GM12892 (cell line): Measurements from ENCODE around the gene ZNF892. TPM values are rescaled to one million over a fixed set of nuclear protein-coding genes. Genes with fewer than 3 reads are reported as not detected.

Experiments used
- DNase-seq: peaks from one replicate; pipeline ENCODE4 v3.0.0; 2011; ENCODE audit not compliant: insufficient read length
- FAIRE-seq: peaks from 2 replicates; lab custom pipeline; 2011; peaks lifted over from hg19 to GRCh38; lab: Jason Lieb, UNC
- POLR2A ChIP-seq: IDR thresholded peaks from 2 replicates; pipeline ENCODE4 v1.6.1; 2011; ENCODE audit warnings: low read depth, low read length, control low read depth
- POLR2AphosphoS5 ChIP-seq: IDR thresholded peaks from 2 replicates; pipeline ENCODE4 v1.6.1; 2011; ENCODE audit warnings: low read depth, low read length, control low read depth
- TAF1 ChIP-seq: IDR thresholded peaks from 2 replicates; pipeline ENCODE4 v1.6.1; 2011; ENCODE audit warnings: low read depth, mild to moderate bottlenecking, control low read depth, low read length, borderline replicate concordance
- polyA plus RNA-seq: library from polyadenylated mRNA; unstranded; fragments of >200 nt; gene quantifications from one replicate; pipeline ENCODE4 v1.2.1, GENCODE V29; 2012; ENCODE audit warnings: missing spikeins, inconsistent platforms; ENCODE audit not compliant: missing spikeins

The ZNF892 gene
- polyA plus RNA-seq = 1.4 TPM

DNA sequence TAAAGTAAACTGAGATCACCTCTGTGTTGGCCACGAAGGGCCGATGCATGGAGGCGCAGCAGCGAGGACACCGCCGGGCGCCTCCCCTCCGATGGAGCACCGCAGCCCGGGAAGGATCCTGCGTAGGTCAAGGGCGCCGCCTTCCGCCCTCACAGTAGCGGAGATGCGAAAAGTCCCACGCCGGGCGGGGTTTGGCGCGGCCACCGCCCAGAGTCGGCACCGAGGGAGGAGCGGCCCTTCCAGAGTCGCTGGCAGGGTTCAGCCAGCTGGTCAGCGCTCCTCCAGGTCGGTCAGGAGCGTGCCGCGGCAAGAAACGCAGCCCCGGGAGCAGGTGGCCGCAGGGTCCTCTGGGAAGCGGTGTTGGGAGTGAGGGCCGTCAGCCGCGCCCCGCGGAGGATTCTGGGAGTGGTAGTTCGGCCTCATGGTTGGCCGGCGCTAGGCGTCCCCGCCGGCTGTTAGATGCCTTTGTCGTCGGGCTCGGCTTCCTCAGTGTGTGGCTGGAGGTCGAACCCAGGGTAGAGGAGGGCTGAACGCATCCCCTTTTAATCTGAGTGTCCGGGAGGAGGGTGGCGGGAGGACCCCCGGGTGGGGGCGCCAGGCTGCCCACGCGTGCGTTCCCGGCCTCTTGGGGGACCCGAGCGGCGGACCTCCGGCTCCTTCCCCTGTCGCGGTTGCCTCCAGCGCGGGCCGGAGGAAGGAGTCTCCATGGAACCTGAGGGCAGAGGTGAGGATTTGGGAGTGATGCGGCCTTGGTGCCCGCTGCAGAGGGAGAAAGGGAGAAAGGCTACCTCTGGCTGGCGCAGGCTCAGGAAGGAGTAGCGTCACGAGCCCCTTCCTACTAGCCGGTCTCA is at the start of gene ZNF892:
ZNF892 (plus strand) TSS at position 411 of the 851 bp plus-strand sequence; CDS start at position 706, 295 bp downstream.
- FAIRE-seq (peak; percentile 81), DNase-seq (peak; percentile 92)
- TF ChIP-seq TAF1 (no peak), POLR2A (peak; percentile 60; the same call in 1 of the 2 replicates)

DNA sequence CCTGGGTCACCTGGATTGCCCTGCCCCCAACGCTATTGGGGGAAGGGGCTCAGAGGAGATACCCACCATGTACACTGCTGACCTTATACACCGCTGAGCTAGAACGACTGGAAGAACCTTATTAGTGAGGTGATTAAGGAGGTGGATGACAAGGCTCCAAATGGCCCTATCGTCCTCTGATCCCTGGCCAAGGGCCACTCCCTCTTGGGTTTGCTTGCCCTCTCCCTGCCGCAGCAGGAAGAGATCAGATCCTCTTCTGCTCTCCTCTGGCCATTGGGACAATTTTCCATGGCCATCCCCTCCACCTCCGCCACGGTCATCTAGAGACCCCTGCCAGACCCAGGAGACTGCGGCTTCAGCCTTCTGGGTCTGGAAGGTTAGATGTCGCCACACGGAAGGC is 48.9 kb upstream of the ZNF892 start:
- FAIRE-seq (no peak), DNase-seq (no peak)
- TF ChIP-seq POLR2AphosphoS5 (no peak), TAF1 (no peak)

DNA sequence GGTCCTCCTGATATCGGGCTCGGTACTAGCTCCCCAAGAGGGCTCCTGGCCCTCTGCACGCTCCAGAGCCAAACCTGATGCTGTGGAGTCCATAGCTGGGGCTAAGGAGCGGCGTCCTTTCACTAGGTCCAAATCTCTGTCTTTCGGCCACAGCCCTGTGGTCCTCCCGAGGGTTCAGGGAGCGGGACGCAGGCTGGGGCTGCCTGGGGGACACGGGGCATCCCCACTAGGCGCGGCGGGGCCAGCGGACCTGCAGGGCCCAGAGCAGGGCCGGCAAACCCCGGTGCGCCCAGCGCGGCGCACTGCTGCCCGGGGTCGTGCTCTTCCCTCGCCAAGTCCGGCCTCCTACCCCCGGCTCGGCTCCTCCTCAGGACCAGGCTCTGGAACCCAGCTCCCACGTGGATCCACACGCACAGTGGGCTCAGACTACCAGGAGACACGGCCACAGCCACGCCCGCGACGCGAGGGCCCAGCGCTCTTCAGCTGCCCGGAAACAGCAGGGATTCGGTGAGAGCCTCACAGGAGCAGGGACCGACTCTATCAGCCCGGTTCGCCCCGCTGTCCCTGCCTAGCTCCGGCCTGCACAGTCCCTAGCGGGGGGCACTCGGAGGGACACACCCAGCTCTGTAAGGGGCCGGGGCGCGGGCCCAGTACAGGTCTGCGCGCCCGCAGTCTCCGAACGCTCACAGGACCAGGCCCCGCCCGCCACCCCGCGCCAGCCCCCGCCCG is 48.3 kb upstream of the ZNF892 start:
- DNase-seq (peak; percentile 46), FAIRE-seq (no peak)
- TF ChIP-seq POLR2A (no peak), POLR2AphosphoS5 (no peak), TAF1 (no peak)

DNA sequence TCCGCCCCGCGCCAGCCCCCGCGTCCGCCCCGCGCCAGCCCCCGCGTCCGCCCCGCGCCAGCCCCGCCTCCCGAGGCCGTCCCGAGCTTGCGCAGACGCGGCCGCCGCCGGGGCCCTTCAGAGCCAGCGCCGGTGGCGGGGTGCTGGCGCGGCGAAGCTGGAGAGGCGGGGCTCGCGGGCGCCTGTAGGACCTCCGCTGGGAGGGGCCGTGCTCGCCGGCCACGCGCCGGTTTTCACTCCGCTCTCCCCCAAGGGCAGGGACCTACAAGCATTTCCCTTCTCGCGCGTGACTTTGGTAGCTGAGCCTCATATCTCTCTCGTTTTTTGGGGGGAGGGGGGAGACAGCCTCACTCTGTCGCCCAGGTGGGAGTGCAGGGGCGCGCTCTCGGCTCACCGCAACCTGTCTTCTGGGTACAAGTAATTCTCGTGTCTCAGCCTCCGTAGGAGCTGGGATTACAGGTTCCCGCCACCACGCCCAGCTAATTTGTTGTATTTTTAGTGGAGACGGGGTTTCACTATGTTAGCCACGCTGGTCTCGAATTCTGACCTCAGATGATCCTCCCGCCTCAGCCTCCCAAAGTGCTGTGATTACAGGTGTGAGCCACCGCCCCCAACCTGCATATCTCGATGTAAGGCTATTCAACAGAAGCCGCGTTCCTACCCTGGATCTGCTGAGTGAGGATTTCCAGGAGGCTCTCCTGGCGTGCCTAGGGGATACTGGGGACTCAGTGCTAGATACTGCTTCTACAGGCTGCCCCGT is 47.5 kb upstream of the ZNF892 start, which contains the start of gene ZNF514:
ZNF514 (minus strand) TSS at position 159 of the 760 bp plus-strand sequence. CDS start 6,595 bp downstream, outside the sequence.
- FAIRE-seq (no peak), DNase-seq (peak; percentile 74)
- TF ChIP-seq TAF1 (no peak), POLR2AphosphoS5 (no peak), POLR2A (no peak)

DNA sequence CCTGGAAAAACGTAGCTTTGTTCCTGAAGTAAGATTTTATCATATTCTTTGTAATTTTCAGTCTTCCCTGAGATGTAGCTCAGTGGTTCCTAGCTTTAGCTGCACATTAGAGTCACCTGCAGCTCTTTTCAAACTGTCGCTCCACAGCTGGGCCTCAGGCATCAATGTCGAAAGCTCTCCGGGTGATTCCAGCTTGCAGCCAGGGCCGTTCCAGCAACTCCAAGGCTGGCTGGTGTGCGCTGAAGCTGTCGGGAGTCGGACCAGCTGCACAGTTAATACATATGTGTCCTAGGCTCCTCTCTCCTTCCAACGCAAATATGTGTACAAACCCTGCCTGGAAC is 42.3 kb upstream of the ZNF892 start:
- no peak for DNase-seq
- TF ChIP-seq POLR2AphosphoS5 (no peak), POLR2A (no peak), TAF1 (no peak)
- FAIRE-seq = no peak

DNA sequence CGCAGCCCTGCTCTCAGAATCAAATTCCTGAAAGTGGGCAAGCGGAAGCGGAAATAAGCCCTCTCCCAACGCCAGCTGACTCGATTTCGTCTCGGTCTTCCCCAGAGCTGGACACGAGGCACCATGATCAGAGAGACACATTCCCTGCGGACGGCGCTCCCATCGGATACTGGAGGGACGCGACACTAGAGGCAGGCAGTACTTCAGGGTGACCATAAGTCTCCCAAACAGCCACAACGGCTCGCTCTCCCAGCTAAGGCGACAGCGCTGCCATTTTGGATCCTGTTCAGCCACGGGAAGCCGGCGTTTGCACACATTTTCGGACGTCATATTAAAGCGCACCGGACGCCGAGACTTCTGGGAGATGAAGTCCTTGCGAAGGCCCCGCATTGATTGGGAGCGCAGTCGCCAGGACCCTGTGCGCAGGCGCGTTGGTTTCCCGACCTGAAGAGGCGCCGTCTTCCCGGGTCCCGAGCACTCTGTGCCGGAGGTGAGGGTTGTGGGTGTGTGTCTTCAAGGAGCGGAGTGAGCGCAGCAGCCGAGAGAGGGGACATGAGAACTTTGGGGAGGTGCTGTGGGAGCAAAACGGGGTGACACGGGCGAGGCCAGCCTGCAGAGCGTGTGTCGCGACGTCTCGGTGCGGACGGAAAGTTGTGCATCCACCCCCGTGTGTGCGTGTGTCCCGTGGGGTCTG is 41.8 kb upstream of the ZNF892 start, which contains the start of gene ZNF2:
ZNF2 (plus strand) TSS at position 439 of the 694 bp plus-strand sequence. CDS start 10,418 bp downstream, outside the sequence.
- FAIRE-seq (peak; percentile 96), DNase-seq (peak; percentile 96)
- TF ChIP-seq POLR2AphosphoS5 (peak; percentile 94), POLR2A (peak; percentile 96), TAF1 (peak; percentile 97)

DNA sequence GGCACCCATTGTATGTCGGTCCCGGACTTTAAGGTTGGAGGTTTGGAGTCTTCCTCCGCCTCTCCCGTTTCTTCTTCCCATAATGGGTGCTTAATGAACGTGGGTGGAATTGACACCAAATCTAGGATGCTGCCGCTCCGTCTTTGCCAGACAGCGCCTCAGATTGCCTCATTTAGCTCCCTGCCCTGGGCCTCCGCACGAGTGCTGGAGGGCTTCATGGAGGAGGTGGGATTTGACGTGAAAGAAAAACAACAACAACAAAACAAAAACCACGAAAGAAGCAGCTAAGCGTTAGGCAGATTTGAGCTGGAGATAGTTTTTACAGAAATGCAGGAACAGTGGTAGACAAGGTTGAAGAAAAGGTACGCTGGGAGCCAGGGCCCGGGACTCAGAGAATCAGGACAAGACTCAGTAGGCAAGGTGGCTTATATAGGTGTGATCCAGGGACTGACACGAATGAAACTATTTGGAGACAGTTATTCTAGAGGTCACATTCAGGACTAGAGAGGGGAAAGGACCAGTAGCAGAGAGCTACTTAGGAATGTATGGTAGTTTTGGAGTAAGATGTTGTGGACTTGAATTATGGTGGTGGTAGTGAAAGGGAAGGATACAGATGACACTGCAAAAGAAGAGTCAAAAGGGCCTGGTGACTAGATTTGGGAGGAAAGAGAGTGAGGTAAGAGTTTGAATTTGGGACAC is 41.1 kb upstream of the ZNF892 start:
- no peak for TF ChIP-seq TAF1
- no peak for TF ChIP-seq POLR2A
- TF ChIP-seq POLR2AphosphoS5 = no peak
- FAIRE-seq = peak; percentile 60
- DNase-seq = no peak

DNA sequence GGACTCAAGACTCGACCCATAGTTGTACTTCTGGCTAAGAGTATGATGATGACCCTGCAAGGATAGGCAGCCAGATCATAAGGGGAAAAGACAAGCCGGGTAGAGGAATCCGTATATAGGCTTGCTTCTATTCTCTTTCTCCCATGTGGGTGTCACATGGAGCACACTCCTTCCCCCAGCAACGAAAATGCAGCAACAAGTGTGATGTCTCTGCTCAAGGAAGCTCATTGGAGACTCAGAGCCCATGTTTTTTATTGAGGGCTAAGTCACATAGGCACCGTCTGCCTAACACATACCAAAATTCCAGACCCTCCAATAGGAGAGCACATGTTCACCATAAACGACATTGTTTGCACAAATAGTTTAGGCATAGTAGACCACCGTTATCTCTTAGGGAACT is 35.4 kb upstream of the ZNF892 start:
- no peak for TF ChIP-seq TAF1
- TF ChIP-seq POLR2A = no peak
- no peak for TF ChIP-seq POLR2AphosphoS5
- FAIRE-seq = no peak
- DNase-seq = no peak

DNA sequence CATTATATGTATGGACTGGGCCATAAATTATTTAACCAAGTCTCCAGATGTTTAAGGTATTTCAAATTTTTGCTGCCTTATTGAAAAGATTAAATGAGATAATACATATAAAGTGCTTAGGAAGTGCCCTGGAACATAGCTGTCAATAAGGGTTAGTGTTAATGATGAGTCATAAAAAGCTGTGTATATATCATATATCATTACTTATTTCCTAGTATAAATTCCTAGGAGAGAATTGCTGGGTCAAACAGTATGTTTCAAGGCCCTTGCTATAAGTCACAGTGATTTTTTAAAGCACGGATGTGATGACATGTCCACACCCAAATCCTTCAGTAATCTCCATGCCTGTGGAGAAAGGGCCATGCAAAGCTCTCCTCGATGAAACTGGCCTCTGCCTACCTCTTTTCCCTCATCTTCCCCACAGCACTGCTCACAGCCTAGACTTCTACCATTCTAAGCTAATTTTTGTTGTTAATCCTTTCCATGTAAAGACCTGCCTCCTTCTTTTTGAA is 33.2 kb upstream of the ZNF892 start:
- TF ChIP-seq POLR2AphosphoS5 (no peak), POLR2A (no peak), TAF1 (no peak)
- FAIRE-seq (no peak), DNase-seq (no peak)

DNA sequence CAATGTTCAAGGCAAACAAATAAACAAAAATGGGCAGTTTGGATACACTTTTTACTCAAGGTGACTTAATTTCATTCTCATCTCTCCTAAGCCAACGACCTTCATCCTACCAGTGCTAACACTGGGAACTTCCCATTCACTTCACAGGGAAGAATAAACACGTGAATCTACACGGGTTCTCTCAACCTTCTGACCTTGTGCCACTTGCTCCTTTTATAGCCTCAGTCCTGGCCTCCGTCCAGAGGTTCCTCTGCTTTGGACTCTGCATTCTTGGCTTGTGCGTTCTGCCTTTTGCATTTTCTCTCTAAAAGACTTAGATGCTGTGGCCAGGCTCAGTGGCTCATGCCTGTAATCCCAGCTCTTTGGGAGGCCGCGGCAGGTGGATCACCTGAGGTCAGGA is 27.9 kb upstream of the ZNF892 start:
- TF ChIP-seq POLR2A = no peak
- no peak for TF ChIP-seq TAF1
- no peak for TF ChIP-seq POLR2AphosphoS5
- no peak for DNase-seq
- no peak for FAIRE-seq
